ENCODE measurements around the gene DENND1A. TPM values are rescaled to one million over a fixed set of nuclear protein-coding genes. Genes with fewer than 3 reads are reported as not detected.

DENND1A gene
- total and polyA plus RNA-seq, 2 experiments from 2014 or later, result 13.1 to 28.7 TPM

GRCh38 chr9:123601828-123602227 lies 328.1 kb downstream of the DENND1A start (continued):
- no peak for TF ChIP-seq ZNF462 (CRISPR knock-in tag; IDR thresholded peaks at IDR 0.05)
- no peak for TF ChIP-seq EZH2 (IDR thresholded peaks at IDR 0.05; ENCODE audit: low read depth, unreplicated experiment)

DNA sequence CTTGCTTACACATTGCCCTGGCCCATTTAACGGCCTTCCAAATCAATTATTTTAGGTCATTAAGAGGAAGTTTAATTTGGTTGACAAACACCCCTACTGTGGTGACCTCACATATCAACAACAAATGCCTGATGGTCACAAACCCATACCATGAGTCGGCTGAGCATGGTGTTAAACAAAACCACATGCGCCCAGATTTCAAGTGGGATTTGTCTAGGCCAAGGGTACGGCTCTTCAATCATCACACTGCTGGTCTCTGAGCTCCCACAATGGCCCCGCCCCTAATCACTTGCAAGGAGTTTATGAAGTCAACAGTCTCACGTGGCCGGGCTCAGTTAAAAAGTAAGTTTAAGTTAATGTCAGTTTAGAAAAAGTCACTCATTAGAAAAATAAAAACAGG lies 330.1 kb downstream of the DENND1A start:
- Histone ChIP-seq H3K9me2 (ENCODE audit: insufficient read depth) (no peaks in the 10 kb centered on the region), H3K27me3 (ENCODE audit: insufficient read depth) (no peaks in the 10 kb centered on the region), H3K4me2 (no peak overlapping the region), H3K4me3 (no peak overlapping the region), H3K27ac (ENCODE audit: low read depth) (no peak overlapping the region), H3K36me3 (ENCODE audit: insufficient read depth) (no peaks in the 10 kb centered on the region), H4K20me1 (replicated peaks; ENCODE audit: insufficient read depth) (no peaks in the 10 kb centered on the region), H3K79me2 (replicated peaks; ENCODE audit: insufficient read depth) (no peaks in the 10 kb centered on the region), H2AFZ (no peak overlapping the region), H3K4me1 (ENCODE audit: insufficient read depth) (peaks cover 5% of the 10 kb centered on the region; the same call in 1 of the 2 replicates), H3F3A (replicated peaks; ENCODE audit: low read depth) (no peaks in the 10 kb centered on the region)
- no peak for DNase-seq (ENCODE audit: low spot score)
- no peak for ATAC-seq
- peaks cover 3% of the 10 kb centered on the region for H3K27me3 Mint-ChIP-seq (ENCODE audit: insufficient read depth, low read depth, poor library complexity)
- H3K9me3 Mint-ChIP-seq, result no peaks in the 10 kb centered on the region
- H3K4me3 Mint-ChIP-seq, result no peak overlapping the region
- H3K27ac Mint-ChIP-seq, result no peak overlapping the region
- H3K36me3 Mint-ChIP-seq (ENCODE audit: low read depth), result no peaks in the 10 kb centered on the region
- peaks cover 13% of the 10 kb centered on the region for H3K4me1 Mint-ChIP-seq
- no peak for TF ChIP-seq CREB1 (CRISPR knock-in tag; IDR thresholded peaks at IDR 0.05; ENCODE audit: low read depth)
- no peak for TF ChIP-seq ZNF331 (CRISPR knock-in tag; IDR thresholded peaks at IDR 0.05; ENCODE audit: low read depth)
- TF ChIP-seq CTCF (conservative IDR thresholded peaks at IDR 0.05; ENCODE audit: low read depth in 2 of 2), result no peak
- TF ChIP-seq EZH2 (IDR thresholded peaks at IDR 0.05; ENCODE audit: low read depth, unreplicated experiment), result no peak
- TF ChIP-seq JUNB (IDR thresholded peaks at IDR 0.05; ENCODE audit: unreplicated experiment), result no peak
- TF ChIP-seq ZNF114 (CRISPR knock-in tag; IDR thresholded peaks at IDR 0.05), result no peak
- no peak for TF ChIP-seq REST (IDR thresholded peaks at IDR 0.05; ENCODE audit: unreplicated experiment)
- TF ChIP-seq STAT1 (IDR thresholded peaks at IDR 0.05; ENCODE audit: unreplicated experiment), result no peak
- no peak for TF ChIP-seq NANOG (IDR thresholded peaks at IDR 0.05; ENCODE audit: borderline replicate concordance)
- no peak for TF ChIP-seq POLR2AphosphoS5 (IDR thresholded peaks at IDR 0.05; ENCODE audit: low read depth)
- TF ChIP-seq EZH2phosphoT487 (IDR thresholded peaks at IDR 0.05; ENCODE audit: unreplicated experiment), result no peak
- TF ChIP-seq, protein P1, sequence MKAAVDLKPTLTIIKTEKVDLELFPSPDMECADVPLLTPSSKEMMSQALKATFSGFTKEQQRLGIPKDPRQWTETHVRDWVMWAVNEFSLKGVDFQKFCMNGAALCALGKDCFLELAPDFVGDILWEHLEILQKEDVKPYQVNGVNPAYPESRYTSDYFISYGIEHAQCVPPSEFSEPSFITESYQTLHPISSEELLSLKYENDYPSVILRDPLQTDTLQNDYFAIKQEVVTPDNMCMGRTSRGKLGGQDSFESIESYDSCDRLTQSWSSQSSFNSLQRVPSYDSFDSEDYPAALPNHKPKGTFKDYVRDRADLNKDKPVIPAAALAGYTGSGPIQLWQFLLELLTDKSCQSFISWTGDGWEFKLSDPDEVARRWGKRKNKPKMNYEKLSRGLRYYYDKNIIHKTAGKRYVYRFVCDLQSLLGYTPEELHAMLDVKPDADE (IDR thresholded peaks at IDR 0.05), result no peak
